Retinal pigment epithelial cell (primary cell): Measurements from ENCODE around the gene MRPL30.

Source experiments
- DNase-seq: peaks from one replicate; pipeline ENCODE4 v3.0.0-alpha.2; 2010; ENCODE audit warnings: low read depth
- H3K4me3 ChIP-seq: 2 replicates; pipeline ENCODE4 v1.5.1; 2011; ENCODE audit warnings: mild to moderate bottlenecking, low read length, control low read depth, moderate library complexity
- CTCF ChIP-seq: conservative IDR thresholded peaks from 2 replicates; pipeline ENCODE4 v1.5.1; 2011; ENCODE audit warnings: low read depth, low read length, control low read depth, inconsistent platforms

Gene MRPL30

GRCh38 chr2:99159594-99159993 lies 21.4 kb upstream of the MRPL30 start:
- no peak for DNase-seq
- H3K4me3 ChIP-seq: no peak overlapping the region
- TF ChIP-seq CTCF: no peak

- no peak overlapping the region for H3K4me3 ChIP-seq
- TF ChIP-seq CTCF: no peak
- DNase-seq: no peak
Observed at GRCh38 chr2:99166218-99166617, 14.8 kb upstream of the MRPL30 start.

GRCh38 chr2:99169534-99169933 lies 11.4 kb upstream of the MRPL30 start:
- no peak for DNase-seq
- no peak for TF ChIP-seq CTCF
- no peak overlapping the region for H3K4me3 ChIP-seq

GRCh38 chr2:99171377-99172140 lies 9.4 kb upstream of the MRPL30 start:
- H3K4me3 ChIP-seq: no peak overlapping the region
- no peak for DNase-seq
- no peak for TF ChIP-seq CTCF

- peak overlapping the region; percentile 93 for H3K4me3 ChIP-seq
- TF ChIP-seq CTCF: no peak
- DNase-seq: no peak
Observed at GRCh38 chr2:99181624-99182000, 628 bp downstream of the MRPL30 start.

- H3K4me3 ChIP-seq: no peak overlapping the region
- no peak for TF ChIP-seq CTCF
- DNase-seq: no peak
Observed at GRCh38 chr2:99183025-99183424, 2.0 kb downstream of the MRPL30 start.

GRCh38 chr2:99184811-99185210 lies 3.8 kb downstream of the MRPL30 start:
- no peak overlapping the region for H3K4me3 ChIP-seq
- DNase-seq: no peak
- TF ChIP-seq CTCF: no peak
